HAP-1 (cell line): ENCODE data around the gene SLC2A4RG.

Source experiments
- DNase-seq, 2 experiments: peaks; one replicate each; pipeline ENCODE4 v3.0.0-alpha.2; 2016 to 2020; ENCODE audit warnings: low spot score in 2 of 2
- H3K27me3 ChIP-seq: fragments of 250-450 bp; sonication (Bioruptor Pico); 2 replicates; pipeline ENCODE4 v1.5.1; 2020; ENCODE audit warnings: low read depth, mild to moderate bottlenecking, moderate library complexity
- H3K36me3 ChIP-seq: fragments of 250-450 bp; sonication (Bioruptor Pico); replicated peaks from 2 replicates; pipeline ENCODE4 v1.5.1; 2020; ENCODE audit warnings: mild to moderate bottlenecking
- H3K4me1 ChIP-seq: fragments of 250-450 bp; sonication (Bioruptor Pico); 2 replicates; pipeline ENCODE4 v1.5.1; 2020; ENCODE audit warnings: mild to moderate bottlenecking
- H3K4me3 ChIP-seq: fragments of 250-450 bp; sonication (Bioruptor Pico); 2 replicates; pipeline ENCODE4 v1.5.1; 2020; ENCODE audit warnings: mild to moderate bottlenecking, moderate library complexity
- H3K9me3 ChIP-seq: fragments of 250-450 bp; sonication (Bioruptor Pico); 2 replicates; pipeline ENCODE4 v1.5.1; 2020; ENCODE audit warnings: mild to moderate bottlenecking, moderate library complexity
- in situ Hi-C: fragments of 300-500 bp; cut with MboI; formaldehyde crosslinking; loops from 3 replicates; pipeline ENCODE4 v1.14.3; 2020; ENCODE audit warnings: low sequenced_read_pairs, inconsistent platforms, mixed read lengths

The SLC2A4RG gene

DNA sequence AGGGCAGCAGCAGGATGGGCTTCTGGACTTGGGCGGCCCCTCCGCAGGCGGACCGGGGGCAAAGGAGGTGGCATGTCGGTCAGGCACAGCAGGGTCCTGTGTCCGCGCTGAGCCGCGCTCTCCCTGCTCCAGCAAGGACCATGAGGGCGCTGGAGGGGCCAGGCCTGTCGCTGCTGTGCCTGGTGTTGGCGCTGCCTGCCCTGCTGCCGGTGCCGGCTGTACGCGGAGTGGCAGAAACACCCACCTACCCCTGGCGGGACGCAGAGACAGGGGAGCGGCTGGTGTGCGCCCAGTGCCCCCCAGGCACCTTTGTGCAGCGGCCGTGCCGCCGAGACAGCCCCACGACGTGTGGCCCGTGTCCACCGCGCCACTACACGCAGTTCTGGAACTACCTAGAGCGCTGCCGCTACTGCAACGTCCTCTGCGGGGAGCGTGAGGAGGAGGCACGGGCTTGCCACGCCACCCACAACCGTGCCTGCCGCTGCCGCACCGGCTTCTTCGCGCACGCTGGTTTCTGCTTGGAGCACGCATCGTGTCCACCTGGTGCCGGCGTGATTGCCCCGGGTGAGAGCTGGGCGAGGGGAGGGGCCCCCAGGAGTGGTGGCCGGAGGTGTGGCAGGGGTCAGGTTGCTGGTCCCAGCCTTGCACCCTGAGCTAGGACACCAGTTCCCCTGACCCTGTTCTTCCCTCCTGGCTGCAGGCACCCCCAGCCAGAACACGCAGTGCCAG is 42.8 kb upstream of the SLC2A4RG start, which contains the start of gene TNFRSF6B:
TNFRSF6B (plus strand) TSS at position 25 of the 729 bp plus-strand sequence; CDS start at position 141, 116 bp downstream.
- H3K4me3 ChIP-seq: no peak within 1 kb of the TSS
- no peaks in the 10 kb centered on the region for H3K27me3 ChIP-seq
- in situ Hi-C loops: no loop called here
- peaks cover 8% of the 10 kb centered on the region for H3K36me3 ChIP-seq
- H3K4me1 ChIP-seq: no peaks in the 10 kb centered on the region
- no peaks in the 10 kb centered on the region for H3K9me3 ChIP-seq
- DNase-seq: peak in 1 of 2 experiments; percentile 18

DNA sequence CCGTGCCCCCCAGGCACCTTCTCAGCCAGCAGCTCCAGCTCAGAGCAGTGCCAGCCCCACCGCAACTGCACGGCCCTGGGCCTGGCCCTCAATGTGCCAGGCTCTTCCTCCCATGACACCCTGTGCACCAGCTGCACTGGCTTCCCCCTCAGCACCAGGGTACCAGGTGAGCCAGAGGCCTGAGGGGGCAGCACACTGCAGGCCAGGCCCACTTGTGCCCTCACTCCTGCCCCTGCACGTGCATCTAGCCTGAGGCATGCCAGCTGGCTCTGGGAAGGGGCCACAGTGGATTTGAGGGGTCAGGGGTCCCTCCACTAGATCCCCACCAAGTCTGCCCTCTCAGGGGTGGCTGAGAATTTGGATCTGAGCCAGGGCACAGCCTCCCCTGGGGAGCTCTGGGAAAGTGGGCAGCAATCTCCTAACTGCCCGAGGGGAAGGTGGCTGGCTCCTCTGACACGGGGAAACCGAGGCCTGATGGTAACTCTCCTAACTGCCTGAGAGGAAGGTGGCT is 42.2 kb upstream of the SLC2A4RG start:
- Histone ChIP-seq H3K27me3 (no peaks in the 10 kb centered on the region), H3K4me1 (no peaks in the 10 kb centered on the region), H3K36me3 (peaks cover 8% of the 10 kb centered on the region), H3K9me3 (no peaks in the 10 kb centered on the region), H3K4me3 (no peak overlapping the region)
- peak in 1 of 2 experiments; percentile 21 for DNase-seq
- in situ Hi-C loops: no loop called here

DNA sequence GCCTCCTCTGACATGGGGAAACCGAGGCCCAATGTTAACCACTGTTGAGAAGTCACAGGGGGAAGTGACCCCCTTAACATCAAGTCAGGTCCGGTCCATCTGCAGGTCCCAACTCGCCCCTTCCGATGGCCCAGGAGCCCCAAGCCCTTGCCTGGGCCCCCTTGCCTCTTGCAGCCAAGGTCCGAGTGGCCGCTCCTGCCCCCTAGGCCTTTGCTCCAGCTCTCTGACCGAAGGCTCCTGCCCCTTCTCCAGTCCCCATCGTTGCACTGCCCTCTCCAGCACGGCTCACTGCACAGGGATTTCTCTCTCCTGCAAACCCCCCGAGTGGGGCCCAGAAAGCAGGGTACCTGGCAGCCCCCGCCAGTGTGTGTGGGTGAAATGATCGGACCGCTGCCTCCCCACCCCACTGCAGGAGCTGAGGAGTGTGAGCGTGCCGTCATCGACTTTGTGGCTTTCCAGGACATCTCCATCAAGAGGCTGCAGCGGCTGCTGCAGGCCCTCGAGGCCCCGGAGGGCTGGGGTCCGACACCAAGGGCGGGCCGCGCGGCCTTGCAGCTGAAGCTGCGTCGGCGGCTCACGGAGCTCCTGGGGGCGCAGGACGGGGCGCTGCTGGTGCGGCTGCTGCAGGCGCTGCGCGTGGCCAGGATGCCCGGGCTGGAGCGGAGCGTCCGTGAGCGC is 41.6 kb upstream of the SLC2A4RG start:
- H3K36me3 ChIP-seq: peaks cover 8% of the 10 kb centered on the region
- H3K4me1 ChIP-seq: no peaks in the 10 kb centered on the region
- in situ Hi-C loops: no loop called here
- no peaks in the 10 kb centered on the region for H3K27me3 ChIP-seq
- no peak overlapping the region for H3K4me3 ChIP-seq
- H3K9me3 ChIP-seq: no peaks in the 10 kb centered on the region
- peak in 1 of 2 experiments; percentile 20 for DNase-seq

DNA sequence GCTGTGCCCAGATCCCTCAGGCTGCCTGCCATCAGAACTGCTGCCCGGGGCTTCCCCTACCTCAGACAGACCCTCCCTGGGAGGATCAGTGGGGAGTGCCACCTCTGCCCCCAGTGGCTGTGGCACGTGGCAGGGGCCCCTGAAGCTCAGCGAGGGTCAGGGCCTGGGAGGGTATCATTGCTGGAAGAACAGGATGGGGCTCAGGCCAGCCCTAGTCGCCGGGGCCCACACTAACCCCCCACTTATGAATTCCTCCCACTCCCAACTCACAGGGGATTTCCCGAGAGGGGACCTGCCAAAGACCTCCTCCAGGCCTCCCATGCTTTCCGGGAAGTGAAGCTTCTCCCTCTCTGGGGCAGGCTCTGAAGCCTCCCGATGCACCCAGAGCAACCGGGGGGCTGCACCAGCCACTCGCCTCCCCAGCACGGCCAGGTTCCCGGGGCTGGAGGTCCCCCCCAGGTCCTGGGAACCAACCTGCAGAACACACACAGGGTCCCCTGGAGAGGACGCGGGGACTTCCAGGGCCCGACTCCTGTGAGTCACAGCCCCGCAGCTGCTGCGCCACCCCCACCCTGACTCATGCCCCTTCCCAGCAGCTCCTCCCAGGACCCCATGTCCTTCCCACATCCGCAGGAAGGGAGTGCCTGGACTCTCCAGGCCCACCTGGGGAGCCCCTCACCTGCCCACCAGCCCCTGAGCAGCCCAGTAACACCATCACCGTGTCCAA is 40.7 kb upstream of the SLC2A4RG start:
- Histone ChIP-seq H3K9me3 (no peaks in the 10 kb centered on the region), H3K27me3 (no peaks in the 10 kb centered on the region), H3K4me1 (no peaks in the 10 kb centered on the region), H3K36me3 (peaks cover 6% of the 10 kb centered on the region), H3K4me3 (no peak overlapping the region)
- in situ Hi-C loops: no loop called here
- DNase-seq: peak in 1 of 2 experiments; percentile 20

DNA sequence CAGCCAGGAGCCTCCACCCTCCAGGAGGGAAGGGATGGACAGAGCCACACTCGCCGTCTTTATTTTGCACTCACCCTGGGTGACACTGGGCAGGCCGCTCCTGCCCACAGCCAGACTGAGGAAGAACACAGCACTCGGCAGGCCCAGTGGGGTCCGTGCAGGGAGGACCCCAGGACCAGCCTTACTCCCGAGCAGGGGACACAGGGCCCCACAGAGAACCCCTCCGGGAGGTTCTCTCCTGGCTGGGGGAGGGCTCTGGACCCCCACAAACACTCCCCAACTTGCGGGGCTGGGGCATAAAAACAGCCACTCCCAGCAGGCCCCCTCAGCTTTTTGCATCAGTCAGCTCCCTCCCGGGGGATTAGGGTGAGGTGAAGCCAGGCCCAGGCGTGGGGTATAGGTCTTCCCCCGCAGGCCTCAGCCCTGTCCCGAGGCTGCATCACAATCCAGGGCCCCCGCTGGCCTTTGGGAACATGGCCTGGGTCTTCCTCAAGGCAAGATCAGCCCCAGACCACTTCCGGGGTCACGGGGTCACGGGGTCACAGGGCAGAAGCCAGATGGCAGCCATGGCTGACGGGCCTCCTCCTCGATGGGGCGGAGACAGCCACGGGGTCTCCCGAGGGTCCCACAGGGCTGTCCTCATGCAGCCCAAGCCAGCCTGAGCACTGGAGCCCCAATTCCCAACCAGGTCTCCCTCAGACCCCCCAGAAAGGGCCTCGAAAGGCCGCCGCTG is 39.9 kb upstream of the SLC2A4RG start:
- Histone ChIP-seq H3K9me3 (no peaks in the 10 kb centered on the region), H3K36me3 (peaks cover 9% of the 10 kb centered on the region), H3K4me1 (no peaks in the 10 kb centered on the region), H3K4me3 (no peak overlapping the region), H3K27me3 (no peaks in the 10 kb centered on the region)
- peak in 1 of 2 experiments; percentile 24 for DNase-seq
- in situ Hi-C loops: no loop called here

DNA sequence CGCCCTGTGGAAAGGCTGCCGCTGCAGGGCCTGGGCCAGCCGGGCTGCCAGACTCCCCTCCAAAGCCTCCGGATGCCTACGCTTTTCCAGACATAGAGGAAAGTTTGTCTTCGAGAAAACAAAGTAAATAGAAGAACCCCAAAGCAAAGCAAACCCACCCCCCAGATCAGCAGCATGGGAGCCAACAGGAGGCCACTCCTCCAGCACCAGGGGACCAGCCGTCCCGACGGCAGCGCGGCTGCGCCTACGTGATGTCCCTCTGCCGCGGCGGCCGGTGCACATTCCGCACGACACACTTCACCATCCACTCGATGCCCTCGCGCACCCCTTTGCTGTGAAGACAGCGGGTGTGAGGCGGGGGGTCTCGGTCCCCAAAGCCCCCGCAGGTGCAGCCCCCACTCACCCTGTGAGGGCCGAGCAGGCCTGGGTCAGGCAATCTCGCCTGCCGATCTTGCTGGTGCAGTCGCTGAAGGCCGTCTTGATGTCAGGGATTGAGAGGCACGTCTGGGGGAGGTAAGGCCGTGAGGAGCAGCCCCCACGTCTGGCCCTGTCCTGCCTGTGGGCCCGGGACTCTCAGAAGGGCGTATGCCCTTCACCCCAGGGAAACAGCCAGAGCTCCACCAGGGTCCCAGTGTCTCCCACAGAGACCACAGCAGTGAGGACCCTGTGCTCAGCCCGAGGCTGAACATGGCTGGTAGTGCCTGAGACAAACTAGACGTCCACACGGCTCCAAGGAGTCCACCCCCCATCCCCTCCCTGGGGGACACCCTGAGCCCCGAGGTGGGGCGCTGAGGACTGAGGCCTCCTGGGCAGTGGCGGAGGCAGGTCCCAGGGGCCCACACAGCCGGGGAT is 39.2 kb upstream of the SLC2A4RG start:
- peaks cover 17% of the 10 kb centered on the region for H3K36me3 ChIP-seq
- in situ Hi-C loops: no loop called here
- no peaks in the 10 kb centered on the region for H3K9me3 ChIP-seq
- H3K4me1 ChIP-seq: no peaks in the 10 kb centered on the region
- peak in 1 of 2 experiments; percentile 16 for DNase-seq
- H3K27me3 ChIP-seq: no peaks in the 10 kb centered on the region
- no peak overlapping the region for H3K4me3 ChIP-seq

DNA sequence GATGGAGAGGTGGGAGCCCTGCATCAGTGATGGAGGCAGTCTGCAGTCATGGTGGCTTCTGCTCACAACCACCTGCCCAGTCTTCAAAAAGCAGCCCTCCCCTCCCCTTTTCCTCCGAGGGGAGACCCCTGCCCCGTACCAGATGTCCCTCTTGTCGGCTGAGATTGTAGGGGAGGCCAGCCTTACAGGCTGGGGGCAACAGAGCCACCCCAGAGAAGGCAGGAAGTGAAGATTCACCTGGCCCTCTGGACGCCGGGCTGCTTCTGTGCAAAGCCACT is 38.6 kb upstream of the SLC2A4RG start:
- Histone ChIP-seq H3K4me3 (no peak overlapping the region), H3K9me3 (no peaks in the 10 kb centered on the region), H3K36me3 (peaks cover 19% of the 10 kb centered on the region), H3K4me1 (no peaks in the 10 kb centered on the region), H3K27me3 (no peaks in the 10 kb centered on the region)
- in situ Hi-C loops: no loop called here
- no peak for DNase-seq

DNA sequence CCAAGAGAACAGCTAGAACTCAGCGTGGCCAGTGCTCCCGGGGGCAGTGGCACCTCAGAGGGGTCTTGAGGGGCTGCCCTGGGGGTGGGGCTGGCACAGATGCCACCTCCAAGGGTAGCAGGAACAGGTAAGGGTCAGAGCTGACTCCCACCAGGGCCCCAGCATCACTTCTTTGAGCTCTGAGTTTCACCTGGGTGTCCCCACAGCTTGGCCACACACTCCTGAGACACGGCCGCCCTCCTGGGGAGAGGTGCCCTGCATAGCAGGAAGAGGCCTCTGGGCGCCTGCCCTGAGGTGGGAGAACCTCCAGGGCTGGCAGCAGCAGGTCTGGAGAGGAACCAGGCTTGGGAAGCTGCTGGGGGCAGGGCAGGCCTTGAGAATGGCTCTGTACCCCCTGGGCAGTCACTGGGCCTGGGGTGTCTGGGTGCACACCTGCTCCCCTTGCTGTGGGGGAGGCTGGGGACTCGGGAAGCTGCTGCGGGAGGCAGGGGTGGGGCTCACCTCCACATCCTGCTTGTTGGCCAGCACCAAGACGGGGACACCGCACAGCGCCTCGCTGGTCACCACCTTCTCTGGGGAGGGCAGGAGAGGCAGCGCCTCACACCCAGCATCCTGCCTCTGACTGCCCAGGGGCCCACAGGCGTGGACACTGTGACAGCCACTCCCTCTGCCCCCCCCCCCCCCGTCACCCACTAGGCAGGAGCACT is 38.1 kb upstream of the SLC2A4RG start:
- DNase-seq: peak in 1 of 2 experiments; percentile 17
- Histone ChIP-seq H3K36me3 (peaks cover 24% of the 10 kb centered on the region), H3K27me3 (no peaks in the 10 kb centered on the region), H3K9me3 (no peaks in the 10 kb centered on the region), H3K4me3 (no peak overlapping the region), H3K4me1 (peaks cover 3% of the 10 kb centered on the region)
- in situ Hi-C loops: no loop called here

DNA sequence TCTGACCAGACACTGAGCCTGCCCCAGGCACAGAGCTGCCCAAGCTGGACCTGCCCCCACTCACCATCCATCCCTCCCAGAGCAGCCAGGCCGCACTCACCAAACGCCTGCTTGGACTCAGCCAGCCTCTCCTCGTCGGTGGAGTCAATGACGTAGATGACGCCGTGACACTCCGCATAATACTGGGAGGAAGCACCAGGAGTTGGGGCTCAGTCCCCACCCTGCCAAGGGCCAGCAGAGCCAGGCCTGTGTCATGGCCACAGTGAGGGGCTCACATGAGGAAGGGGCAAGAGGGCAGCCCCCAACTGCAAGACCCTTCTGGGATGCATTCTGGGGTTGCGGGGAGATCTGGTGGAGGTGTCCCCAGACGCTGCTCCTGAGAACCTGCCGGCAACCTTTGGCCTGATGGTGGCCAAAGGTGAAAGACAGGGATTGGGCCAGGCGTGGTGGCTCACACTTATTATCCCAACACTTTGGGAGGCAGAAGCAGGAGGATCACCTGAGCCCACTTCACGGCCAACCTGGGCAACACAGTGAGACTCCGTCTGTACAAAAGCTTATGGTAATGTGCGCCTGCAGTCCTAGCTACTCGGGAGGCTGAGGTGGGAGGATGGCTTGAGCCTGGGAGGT is 37.4 kb upstream of the SLC2A4RG start:
- in situ Hi-C loops: no loop called here
- peak in 1 of 2 experiments; percentile 13 for DNase-seq
- peaks cover 4% of the 10 kb centered on the region for H3K4me1 ChIP-seq
- peaks cover 26% of the 10 kb centered on the region for H3K36me3 ChIP-seq
- H3K4me3 ChIP-seq: no peak overlapping the region
- no peaks in the 10 kb centered on the region for H3K27me3 ChIP-seq
- no peaks in the 10 kb centered on the region for H3K9me3 ChIP-seq

DNA sequence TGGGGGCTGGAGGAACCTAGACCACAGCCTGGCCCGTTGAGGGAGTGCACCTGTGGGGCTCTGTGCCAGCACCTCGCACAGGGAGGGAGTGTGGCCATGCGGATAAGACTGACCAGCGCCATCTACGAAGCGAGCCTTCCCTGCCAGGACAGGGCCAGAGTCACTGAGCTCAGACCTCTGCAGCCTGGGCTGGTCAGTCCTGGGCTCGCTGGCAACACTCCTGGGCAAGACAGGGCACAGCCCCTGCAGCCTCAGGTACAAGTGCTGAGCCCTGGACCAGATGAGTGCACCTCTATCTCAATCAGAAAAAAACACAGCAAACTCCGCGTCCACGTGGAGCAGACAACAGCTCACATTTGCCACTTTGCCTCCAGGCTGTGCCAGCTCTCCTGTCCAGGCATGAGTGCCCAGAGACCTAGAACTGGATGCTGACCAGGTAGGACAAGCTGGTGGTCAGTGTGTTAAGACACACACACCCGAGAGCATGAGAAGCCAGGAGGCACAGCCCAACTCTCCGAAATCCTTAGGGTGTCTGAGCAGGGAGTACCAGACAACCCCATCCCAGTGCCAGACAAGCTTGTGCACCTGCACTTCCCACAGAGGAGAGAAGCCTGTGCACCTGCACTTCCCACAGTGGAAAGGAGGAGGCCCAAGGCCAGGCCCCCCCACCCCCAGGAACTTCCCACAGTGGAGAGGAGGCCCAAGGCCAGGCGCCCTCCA is 36.7 kb upstream of the SLC2A4RG start:
- no peak overlapping the region for H3K4me3 ChIP-seq
- in situ Hi-C loops: no loop called here
- DNase-seq: no peak
- peaks cover 26% of the 10 kb centered on the region for H3K36me3 ChIP-seq
- H3K9me3 ChIP-seq: no peaks in the 10 kb centered on the region
- H3K27me3 ChIP-seq: no peaks in the 10 kb centered on the region
- peaks cover 4% of the 10 kb centered on the region for H3K4me1 ChIP-seq

DNA sequence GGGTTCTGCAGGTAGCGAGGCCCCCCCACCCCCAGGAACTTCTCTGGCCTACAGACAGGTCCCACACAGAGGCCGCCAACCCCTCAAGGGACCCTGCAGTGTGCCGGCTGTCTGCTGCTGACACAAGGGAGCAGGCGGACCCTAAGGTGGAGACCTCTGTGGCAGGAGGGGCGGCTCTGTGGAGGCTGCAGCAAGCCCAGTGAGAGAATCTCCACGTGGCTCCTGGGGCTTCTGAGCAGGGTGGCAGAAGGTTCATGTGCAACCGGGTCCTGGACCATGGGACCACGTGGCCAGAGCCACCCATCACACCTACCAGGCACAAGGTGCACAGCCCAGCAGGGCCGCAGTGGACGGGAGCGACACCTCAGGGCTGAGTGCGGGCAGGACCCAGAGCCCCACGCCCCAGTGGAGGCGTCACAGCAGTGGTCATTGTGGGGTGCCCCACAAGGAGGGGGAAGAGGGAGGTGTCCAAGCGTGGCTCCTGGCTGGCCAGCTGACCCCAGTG is 36.1 kb upstream of the SLC2A4RG start:
- no peak for DNase-seq
- in situ Hi-C loops: no loop called here
- Histone ChIP-seq H3K9me3 (no peaks in the 10 kb centered on the region), H3K4me1 (peaks cover 4% of the 10 kb centered on the region), H3K4me3 (no peak overlapping the region), H3K36me3 (peaks cover 26% of the 10 kb centered on the region), H3K27me3 (no peaks in the 10 kb centered on the region)
